GM19467 (cell line): Measurements from ENCODE around the gene STAB2.
"Not testable (repeated sequence)": the region's sequence is repeated elsewhere in the genome, so short reads cannot be mapped to it uniquely, and the experiment has no call there.

Experiments used
- ATAC-seq: cut with Tn5 transposase; IDR thresholded peaks from one replicate; pipeline ENCODE4 v1.9.1; 2021; ENCODE audit warnings: mild to moderate bottlenecking, moderate library complexity; ENCODE audit not compliant: unreplicated experiment

The STAB2 gene

DNA sequence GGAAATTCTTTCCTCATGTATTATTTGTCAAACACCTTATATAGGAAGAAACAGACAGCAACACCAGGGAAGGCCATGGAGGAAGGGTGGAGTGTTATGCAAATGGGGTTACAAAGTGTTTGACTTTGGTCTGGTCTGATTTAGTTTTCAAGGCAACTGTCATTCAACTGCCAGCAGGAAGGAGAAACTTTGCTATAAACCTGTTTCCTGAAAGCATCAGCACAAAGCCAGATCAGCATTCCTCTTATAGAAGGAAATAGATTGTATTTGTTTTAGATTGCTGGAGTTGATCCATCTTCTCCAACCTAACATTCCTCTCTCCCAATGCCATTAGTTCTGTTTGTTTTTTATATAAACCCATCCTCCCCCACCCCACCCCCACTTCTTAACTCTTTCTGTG lies 65.7 kb downstream of the STAB2 start:
- no peak for ATAC-seq

DNA sequence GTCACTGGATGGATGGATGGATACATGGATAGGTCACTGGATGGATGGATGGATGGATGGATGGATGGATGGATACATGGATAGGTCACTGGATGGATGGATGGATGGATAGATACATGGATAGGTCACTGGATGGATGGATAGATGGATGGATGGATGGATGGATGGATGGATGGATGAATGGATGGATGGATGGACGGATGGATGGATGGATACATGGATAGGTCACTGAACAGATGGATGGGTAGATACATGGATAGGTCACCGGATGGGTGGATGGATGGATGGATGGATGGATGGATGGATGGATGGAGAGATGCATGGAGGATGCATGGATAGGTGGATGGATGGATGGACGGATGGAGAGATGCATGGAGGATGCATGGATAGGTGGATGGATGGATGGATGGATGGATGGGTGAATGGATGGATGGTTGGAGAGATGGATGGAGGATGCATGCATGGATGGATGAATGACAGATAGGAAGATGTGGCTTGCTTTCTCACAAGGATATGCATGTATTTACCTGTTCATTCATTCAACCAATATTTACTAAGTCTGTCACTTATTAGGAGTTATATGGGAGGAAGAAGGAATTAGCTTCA lies 66.6 kb downstream of the STAB2 start:
- ATAC-seq, result not testable (repeated sequence)

DNA sequence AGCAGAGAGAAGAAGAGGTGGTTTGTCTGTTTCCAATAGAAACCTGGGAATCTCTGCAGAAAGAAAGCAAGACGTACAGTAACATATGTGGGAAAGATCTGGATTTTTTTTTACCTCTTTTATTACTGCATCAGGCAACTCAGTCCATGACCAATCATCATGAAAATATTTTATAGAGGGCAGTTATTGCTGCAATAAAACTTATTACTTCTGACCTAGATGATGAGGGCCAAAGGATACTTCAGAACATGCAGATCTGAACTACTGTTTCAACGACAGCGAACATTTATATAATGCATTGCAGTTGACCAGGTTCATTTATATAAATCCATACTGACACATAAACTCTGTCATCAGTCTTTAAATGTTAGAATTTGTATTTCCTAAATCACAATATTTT lies 67.7 kb downstream of the STAB2 start:
- no peak for ATAC-seq

DNA sequence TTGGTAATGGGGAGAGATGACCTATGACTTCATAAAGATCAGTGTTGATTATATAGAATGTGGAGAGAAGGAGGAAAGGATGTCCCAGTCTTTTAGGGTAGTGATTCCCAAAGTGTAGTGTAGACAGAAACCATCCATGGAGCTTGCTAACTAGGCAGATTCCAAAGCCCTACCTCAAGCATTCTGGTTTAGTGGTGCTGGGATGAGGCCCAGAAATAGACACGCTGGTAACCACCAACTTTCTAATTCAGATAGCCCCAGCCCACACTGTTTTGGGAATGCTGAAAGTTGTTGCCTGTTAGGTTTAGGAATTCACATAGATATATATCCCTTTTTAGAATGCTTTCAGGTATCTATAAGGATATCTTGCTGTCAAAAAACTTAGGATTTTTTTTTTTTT lies 69.2 kb downstream of the STAB2 start:
- no peak for ATAC-seq

DNA sequence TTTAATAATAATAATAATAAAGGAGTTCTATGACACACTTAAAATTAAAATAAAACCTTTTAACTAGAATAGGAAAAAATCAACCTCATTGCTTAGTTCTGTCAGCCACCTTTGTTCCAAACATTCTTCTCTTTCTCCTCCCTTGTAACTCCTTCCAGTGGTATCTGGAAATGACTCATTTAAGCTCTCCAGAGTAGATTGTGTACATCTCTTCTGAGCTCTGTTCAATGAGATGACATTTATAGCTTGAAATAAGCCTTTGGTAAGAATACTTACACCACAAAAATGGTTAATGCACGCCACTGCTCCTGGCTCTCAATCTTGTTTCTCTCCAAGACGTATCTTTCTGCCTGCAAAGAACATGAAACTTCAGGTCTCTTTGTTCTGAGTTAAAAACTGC lies 70.3 kb downstream of the STAB2 start:
- no peak for ATAC-seq

DNA sequence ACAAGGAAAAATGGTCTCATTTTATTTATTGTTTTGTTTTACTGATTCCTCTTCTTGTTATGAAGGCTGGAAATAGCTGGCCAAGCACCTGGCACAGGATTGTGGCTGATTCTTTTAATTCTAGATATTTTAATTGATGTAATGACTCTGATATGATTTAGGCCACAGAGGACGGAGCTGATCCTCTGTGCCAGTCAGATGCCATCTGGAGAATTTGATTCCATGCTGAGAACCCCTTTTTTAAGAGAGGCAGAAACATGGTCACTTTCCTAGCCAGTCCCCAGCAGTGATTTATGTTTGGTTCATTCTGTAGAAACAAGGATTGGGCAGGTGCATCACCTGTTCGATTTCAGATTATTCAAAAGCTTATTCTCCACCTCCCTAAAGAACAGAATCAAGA lies 77.6 kb downstream of the STAB2 start:
- ATAC-seq, result no peak

DNA sequence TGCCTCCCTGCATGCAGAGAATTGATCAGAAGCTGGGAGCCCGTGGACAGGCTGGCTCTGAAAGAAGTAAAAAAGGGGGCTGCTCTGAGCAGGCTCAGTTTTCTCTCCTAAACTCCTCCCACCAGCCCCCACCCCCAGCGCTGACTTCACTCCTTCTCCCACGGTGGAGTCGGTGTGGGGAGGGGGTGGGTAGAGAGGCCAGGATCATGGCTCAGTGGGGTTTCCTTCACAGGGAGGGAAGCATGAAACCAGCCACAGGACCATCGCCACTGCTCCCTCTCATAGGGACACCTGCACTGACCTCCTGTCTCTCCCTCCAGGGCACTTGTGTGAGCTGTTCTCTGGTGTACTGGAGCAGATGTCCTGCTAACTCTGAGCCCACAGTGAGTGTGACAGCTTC lies 78.9 kb downstream of the STAB2 start:
- ATAC-seq, result no peak

DNA sequence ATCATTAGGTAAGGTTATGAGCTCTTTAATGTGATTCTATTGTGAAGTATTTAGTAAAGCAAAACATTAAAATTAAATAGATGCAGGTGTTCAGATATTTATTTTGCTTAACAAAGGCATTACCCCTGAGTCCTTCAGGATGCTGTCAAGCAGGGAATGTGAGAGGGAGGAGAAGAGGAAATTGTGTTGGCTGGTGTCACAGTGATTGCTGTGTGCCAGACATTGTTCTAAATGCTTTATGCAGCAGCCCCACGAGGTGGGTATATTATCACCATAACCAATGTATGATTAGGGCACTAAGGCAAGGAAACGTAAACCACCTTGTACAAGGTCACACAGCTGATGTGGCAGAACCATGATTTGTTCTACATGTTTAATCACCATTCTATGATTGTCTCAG lies 80.1 kb downstream of the STAB2 start:
- ATAC-seq, result no peak

DNA sequence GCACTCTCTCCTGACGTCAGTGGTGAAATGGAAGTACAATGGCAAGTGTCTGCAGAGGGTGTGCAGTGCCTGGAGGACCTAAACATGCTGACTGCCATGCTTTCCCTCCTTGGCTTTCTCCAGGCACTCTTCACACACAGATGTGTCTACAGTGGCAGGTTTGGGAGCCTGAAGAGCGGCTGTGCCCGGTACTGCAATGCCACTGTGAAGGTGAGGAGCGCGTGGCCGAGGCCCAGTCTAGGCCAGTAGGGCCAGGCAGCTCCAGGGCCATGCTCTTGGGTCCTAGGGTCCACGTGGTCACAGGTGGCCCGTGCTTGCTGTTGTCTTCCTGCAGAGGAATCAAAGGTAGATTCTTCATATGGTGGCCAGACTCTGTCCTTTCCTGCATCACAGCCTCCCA lies 81.4 kb downstream of the STAB2 start:
- no peak for ATAC-seq

DNA sequence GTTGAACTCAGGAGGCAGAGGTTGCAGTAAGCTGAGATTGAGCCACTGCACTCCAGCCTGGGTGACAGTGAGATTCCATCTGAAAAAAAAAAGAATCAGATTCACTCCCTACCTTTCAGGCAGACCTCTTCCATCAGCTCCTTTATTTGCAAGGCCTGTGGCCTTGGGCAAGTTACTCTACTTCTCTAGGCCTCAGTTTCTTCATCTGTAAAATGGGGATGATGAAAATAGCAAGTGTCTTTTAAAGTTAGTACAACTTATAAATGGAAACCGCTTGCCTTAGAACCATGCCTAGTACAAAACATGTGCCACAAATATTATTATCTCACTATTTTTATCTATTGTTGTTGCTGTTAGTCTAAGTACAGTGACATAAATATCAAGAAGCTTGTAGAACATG lies 84.3 kb downstream of the STAB2 start:
- ATAC-seq, result no peak

DNA sequence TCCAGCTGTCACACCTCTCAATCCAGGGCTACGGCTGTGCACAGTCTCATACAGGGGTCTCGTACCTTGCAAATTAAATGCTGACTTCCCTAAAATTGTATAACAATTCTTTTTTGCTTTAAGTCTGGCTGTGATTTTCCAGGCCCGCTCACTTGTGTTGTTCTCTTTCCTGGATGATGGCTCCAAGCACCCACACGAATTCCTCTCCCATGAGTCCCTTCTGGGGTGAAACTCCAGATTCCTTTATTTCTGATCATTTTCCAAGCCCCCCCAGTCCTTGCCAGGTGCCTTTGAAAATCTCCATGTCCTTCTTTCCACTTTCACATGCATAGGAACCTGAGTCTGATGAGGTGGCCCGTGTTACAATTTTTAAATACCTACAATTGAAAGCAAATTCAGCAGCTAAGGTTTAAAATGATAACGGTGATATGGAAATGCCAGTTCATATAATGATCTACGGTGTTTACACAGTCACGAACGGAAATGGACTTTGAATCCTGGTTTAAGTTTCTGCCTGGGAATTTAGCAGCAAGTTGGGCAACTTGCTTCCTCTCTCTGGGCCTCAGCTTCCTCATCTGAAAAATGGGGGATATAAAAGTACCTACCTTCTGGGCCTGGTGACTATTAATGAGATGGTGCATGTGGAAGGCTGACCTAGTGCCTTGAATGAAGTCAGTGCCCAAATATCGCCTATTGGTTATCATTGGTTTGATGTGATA lies 85.5 kb downstream of the STAB2 start:
- ATAC-seq, result no peak

DNA sequence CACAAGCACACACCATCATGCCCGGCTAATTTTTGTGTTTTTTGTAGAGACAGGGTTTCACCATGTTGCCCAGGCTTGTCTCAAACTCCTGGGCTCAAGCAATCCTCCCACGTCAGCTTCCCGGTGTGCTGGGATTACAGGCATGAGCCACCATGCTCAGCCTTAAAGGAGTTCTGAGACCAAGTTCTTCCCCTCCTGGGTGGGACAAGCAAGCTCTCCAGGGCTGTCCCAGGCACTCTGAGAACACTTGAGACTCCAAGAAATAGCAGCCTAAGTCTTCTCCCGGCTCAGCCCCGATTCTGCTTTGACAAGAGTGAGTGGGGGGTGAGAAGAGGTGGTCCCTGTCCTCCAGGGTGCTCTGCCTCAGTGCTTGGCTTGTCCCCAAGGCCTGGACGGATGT lies 86.4 kb downstream of the STAB2 start:
- no peak for ATAC-seq

DNA sequence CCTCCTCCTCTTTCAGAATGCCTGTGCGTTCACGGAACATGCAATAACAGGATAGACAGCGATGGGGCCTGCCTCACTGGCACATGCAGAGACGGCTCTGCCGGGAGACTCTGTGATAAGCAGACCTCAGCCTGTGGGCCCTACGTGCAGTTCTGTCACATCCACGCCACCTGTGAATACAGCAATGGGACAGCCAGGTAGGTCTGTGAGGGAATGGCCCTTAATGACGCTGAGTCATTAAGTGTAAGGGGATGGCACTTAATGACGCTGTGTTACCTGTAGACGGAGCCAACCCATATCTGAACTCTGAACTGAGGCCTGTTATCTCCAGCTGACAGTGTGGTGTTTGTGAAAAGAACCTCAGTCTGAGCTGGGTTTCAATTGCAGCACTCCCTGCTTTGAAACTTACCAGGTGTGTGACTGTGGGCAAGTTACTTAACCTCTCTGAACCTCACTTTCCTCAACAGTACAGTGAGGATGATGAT lies 86.9 kb downstream of the STAB2 start:
- ATAC-seq, result no peak

DNA sequence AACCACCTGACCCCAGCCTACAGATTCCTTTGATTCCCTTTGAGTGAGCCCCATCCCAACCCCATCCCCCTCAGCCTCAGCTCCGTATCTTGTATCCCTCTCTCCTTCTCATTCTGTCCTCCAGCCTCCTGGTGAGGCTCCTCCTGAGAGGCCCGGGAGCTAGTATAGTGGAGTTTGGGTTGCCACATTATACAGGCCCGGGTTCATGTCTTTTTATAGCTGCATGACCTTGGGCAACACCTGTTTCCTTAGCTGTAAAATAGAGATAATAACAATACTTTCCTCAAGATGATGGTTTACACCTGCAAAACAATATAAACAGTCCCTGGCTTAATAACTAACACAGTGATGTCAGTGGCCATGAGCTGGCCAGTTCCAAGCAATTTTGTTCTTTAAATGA lies 89.8 kb downstream of the STAB2 start:
- no peak for ATAC-seq

DNA sequence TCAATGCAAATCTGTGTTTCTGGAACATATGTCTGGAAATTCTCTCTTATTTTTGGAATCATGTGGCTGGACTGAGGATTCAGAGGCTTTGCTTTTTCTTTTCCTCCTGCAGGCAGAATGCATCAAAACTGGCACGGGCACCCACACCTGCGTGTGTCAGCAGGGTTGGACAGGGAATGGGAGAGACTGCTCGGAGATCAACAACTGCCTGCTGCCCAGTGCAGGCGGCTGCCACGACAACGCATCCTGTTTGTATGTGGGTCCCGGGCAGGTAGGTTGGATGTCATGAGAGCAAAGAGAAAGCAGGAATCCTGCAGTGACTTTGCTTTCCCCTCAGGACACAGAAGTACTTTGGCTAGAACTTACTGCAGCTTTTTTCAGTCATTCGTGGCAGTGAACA lies 90.3 kb downstream of the STAB2 start:
- ATAC-seq, result no peak

DNA sequence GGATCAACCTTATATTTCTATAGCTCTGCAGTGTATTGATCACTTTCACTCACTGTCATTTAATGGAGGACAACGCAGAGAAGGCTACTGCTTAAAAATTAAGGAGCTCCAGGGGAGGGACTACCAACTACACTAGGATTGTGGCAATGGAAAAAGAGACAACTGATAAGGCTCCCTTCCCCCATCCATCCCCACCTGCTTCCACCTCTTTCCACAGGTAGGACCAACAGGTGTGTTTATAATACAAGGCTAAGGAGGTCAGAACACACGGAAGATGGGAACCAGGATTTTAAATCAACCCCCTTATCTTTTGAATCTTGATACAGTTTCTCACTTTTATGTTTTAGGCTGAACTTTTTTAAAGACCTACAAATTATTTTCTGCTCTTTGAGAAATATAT lies 90.8 kb downstream of the STAB2 start:
- no peak for ATAC-seq

DNA sequence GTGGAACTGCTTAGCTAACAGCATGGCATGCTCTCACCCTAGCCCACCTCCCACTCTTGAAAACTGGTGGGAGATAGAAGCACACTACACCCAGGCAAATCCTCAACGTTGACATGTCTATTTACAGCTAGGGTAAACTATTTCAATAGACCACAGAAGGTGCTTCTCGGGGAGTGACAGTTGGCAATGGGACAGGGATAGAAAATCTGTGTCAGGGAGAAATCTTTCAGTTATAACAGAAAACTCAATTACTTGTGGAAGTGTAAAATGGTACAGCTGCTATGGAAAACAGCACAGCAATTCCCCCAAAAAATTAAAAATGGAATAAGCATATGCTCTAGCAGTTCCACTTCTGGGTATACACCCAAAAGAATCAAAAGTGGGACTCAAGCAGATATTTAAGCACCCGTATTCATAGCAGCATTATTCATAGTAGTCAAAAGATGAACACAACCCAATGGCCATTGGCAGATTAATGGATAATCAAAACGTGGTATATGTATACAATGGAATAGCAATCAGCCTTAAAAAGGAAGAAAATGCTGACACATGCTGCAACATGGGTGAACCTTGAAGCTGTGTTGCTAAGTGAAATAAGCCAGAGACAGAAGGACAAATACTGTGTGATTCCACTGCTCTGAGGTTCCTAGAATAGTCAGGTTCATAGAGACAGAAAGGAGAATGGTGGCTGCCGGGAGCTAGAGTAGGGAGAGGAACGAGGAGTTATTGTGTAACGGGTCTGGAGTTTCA lies 92.5 kb downstream of the STAB2 start:
- no peak for ATAC-seq

DNA sequence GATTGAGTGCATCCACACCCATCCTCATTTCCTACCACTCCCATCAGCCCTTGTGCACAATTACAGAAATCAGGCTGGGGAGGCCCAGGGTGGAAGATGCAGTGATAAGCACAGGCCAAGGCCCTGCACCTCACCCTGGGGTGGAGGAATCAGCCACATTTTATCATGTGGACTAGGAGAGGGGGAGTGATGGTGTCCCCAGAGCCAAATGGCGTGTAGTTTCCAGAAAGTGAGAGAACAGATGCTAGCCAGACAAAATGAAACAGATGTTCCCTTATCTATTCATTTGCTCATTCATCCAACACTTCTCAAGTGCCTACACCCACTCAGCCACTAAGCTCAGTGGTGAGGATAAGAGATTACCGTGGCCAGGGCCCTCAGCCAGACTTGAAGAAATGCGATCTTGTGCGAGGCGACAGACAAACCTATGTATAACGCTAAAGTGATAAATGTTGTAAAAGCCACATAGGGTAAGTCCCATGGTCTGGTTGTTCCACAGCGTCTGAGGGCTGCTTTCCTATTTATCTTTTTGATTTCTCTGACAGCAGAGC lies 93.6 kb downstream of the STAB2 start:
- ATAC-seq, result no peak

DNA sequence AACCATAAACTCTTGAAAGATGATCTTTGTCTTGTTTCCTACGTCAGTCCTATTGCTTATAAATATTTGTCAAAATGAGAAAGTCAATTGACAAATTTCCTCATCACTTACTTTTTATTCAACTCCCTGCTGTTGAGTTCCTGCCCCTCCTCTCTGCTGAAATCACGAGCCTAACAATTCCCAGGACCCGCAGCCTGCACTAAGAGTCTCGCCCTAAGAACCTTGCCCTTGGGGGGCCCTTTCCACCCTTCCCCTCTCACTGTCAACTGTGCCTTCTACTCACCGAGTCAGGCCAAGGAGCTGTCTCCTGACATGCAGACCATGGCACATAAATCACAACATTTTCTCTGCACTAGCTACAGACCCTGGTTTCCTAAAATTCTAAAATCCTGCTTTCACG lies 99.0 kb downstream of the STAB2 start:
- ATAC-seq, result no peak

DNA sequence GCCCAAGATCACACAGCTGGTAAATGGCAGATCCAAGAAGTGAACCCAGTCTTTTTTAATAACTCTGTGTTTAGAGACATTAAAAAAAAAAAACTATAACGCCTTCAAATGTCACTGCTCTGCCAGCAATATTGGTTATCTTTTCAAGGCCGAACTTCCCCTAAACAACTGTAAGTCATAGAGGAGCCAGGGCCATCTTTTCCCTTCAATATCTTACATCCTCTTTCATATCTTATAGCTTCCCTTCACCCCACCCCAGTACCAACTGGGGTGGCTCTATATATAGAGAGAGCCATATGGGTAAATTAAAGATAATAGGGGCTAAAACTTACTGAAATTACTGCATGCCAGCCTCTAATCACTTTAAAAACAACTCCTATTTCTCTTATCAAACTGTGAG lies 100.2 kb downstream of the STAB2 start:
- no peak for ATAC-seq

DNA sequence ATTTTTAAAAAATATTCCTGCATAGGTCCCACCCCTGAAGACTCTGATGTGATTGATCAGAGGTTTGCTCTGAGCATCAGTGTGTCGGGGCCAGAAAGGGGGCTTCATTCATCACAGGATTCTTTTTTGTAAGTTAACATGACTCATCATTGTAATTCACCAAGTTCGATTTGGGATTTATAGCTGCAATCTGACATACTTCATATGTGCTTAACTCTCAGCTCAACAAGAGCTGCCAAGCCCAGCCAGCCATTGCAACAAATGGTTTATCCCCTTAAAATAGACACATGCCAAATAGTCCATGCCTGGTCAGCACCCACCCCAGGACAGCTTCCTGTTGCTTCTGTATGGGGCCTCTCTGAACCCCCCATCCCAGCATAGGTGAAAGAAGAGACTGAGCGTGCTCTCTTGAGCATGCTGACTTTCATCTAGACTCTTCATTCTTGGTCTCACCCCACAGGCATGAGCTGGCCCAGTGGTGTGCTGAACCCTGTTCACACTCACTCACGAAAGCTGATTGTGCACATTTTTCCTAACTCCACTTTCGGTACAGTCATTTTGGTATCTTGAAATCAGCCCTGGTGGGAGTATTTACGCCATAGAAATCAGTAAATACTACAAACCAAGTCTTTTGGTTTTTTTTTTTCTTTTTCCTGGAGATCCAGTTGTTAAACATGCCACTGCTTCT lies 101.4 kb downstream of the STAB2 start:
- ATAC-seq, result no peak
